NCI-H446 (cell line): Measurements from ENCODE around the gene PNRC2.
"Not testable (repeated sequence)": the region's sequence is repeated elsewhere in the genome, so short reads cannot be mapped to it uniquely, and the experiment has no call there.

ENCODE experiments used
- DNase-seq, 2 experiments: peaks; one replicate each; lab custom pipeline; 2025; lab: John Stamatoyannopoulos, UW

The PNRC2 gene

DNA sequence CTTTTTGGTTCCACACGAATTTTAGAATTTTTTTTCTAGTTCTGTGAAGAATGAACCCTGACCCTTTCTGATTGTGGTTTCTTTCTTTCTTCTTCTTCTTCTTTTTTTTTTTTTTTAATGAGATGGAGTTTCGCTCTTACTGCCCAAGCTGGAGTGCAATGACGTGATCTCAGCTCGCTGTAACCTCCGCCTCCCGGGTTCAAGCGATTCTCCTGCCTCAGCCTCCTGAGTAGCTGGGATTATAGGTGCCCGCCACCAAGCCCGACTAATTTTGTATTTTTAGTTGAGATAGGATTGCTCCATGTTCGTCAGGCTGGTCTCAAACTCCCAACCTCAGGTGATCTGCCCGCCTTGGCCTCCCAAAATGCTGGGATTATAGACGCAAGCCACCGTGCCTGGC is 32.4 kb downstream of the PNRC2 start:
- DNase-seq, result not testable (repeated sequence)

- DNase-seq, result no peak
These were observed 35.8 kb downstream of the PNRC2 start for GRCh38 chr1:23995431-23995837.

DNA sequence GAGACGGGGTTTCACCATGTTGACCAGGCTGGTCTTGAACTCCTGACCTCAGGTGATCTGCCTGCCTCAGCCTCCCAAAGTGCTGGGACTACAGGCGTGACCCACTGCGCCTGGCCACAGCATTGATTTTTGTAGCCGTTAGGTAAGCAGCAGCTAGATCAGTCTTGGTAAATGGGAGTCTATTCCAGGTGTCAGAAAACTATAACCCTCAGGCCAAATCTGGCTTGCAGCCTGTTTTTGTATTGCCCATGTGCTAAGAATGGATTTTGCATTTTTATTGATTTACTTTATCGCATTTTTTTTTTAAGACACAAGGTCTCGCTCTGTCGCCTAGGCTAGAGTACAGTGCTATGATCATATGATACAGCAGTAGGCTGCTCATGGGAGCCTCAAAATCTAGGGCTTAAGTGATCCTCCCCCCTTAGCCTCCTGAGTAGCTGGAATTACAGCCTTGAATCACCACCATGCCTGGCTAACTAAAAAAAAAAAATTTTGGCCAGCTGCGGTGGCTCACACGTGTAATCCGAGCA is 37.1 kb downstream of the PNRC2 start:
- DNase-seq, result no peak

DNA sequence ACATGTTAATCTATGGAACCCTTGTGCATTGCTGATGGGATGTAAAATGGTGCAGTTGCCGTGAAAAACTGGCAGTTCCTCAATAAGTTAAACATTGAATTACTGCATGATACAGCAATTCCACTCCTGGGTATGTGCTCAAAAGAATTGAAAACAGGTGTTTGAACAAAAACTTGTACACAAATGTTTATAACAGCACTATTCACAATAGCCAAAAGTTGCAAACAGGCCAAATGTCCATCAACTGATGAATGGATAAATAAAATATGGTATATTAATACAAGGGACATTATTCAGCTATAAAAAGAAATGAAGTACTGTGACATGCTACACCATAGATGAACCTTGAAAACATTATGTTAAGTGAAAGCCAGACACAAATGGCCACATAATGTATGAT is 38.2 kb downstream of the PNRC2 start:
- no peak for DNase-seq

- DNase-seq, result no peak
These were observed 39.6 kb downstream of the PNRC2 start for GRCh38 chr1:23999156-23999671.

DNA sequence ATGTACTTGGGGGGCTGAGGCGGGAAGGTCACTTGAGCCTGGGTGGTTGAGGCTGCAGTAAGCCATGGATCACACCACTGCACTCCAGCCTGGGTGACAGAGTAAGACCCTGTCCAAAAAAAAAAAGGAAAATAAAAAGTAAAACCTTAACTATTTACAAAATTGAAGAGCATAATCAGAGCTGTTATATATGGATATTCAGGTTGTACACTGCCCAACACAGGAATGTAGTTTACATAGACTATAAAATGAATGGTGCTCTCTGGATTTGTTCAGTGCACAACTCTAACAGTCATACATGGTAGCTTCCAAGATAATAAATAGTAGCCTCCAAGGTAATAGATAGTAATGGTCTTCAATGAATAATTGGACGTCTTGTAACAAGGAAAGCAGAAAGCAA is 43.1 kb downstream of the PNRC2 start:
- no peak for DNase-seq

- peak in 1 of 2 experiments; percentile 15 for DNase-seq
These were observed 43.8 kb downstream of the PNRC2 start for GRCh38 chr1:24003331-24003972.

- no peak for DNase-seq
These were observed 44.5 kb downstream of the PNRC2 start for GRCh38 chr1:24004132-24004531.

DNA sequence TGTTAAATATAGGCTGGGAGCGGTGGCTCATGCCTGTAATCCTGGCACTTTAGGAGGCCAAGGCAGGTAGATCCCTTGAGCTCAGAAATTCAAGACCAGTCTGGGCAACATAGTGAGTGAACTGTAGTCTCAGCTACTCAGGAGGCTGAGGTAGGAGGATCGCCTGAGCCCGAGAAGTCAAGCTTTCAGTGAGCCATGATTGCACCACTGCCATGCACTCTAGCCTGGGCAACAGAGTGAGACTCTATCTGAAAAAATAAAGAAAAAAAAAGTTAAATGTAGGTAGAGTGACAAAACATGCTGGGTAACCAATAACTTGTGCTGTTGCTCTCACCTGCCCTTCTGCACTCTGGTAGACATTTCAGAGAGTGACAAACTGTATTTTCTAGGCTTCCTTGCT is 45.5 kb downstream of the PNRC2 start:
- DNase-seq, result no peak

GRCh38 chr1:24007079-24007478 is 47.5 kb downstream of the PNRC2 start:
- no peak for DNase-seq

GRCh38 chr1:24008574-24009184 is 49.1 kb downstream of the PNRC2 start:
- peak; percentile 32 to 81 for DNase-seq

- no peak for DNase-seq
These were observed 49.8 kb downstream of the PNRC2 start for GRCh38 chr1:24009406-24009805.

DNA sequence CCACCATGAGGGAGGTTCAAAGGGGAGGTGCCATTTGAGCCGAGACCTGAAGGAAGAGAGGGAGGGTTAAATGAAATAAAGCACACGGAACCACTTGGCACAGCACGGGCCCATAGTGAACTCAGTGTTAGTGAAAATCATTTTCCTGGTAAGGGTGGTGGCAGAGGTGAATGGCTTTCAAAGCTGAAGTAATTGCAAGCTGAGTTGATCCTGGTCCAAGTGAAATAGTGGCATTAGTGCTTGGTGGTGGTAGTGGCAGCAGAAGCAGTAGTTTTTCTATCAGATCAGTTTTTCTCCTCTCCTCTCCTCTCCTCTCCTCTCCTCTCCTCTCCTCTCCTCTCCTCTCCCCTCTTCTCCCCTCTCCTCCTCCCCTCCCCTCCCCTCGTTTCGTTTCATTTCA is 51.0 kb downstream of the PNRC2 start:
- DNase-seq, result no peak

DNA sequence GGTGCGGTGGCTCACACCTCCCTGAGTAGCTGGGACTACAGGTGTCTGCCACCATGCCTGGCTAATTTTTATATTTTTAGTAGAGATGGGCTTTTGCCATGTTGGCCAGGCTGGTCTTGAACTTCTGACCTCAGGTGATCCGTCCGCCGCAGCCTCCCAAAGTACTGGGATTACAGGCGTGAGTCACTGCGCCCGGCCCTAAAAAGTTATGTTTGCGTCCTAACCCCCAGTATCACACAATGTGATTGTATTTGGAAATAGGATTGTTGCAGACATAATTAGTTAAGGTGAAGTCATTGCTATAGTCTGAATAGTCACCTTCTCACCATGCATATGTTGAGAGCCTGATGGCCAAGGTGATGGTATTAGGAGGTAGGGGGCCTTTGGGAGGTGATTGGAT is 53.2 kb downstream of the PNRC2 start:
- DNase-seq, result not testable (repeated sequence)
